HepG2 (cell line): ENCODE results near the gene TUBGCP5. TPM values are rescaled to one million over a fixed set of nuclear protein-coding genes. Genes with fewer than 3 reads are reported as not detected.

ENCODE experiments used
- CHD4 ChIP-seq: fragments of 200-600 bp; sonication (generic); IDR thresholded peaks from 2 replicates; pipeline ENCODE4 v1.7.0; 2017; ENCODE audit warnings: mild to moderate bottlenecking, low read length, borderline replicate concordance
- FIP1L1 ChIP-seq: fragments of 200-400 bp; formaldehyde crosslinking; IDR thresholded peaks from 2 replicates; pipeline ENCODE4 v1.6.1; 2018; ENCODE audit warnings: low read depth, mild to moderate bottlenecking, low read length, moderate library complexity, borderline replicate concordance; ENCODE audit not compliant: insufficient read depth
- GLI4 ChIP-seq: sonication (generic); formaldehyde crosslinking; IDR thresholded peaks from 2 replicates; pipeline ENCODE4 v1.5.1; 2020; ENCODE audit warnings: missing genetic modification reagents, mild to moderate bottlenecking, moderate library complexity, borderline replicate concordance
- GPN1 ChIP-seq: sonication (generic); formaldehyde crosslinking; IDR thresholded peaks from 2 replicates; pipeline ENCODE4 v1.5.1; 2020; ENCODE audit warnings: missing genetic modification reagents, borderline replicate concordance
- HOXA3 ChIP-seq: sonication (generic); formaldehyde crosslinking; IDR thresholded peaks from 2 replicates; pipeline ENCODE4 v1.5.0; 2020; ENCODE audit warnings: missing genetic modification reagents
- MAFK ChIP-seq, 2 experiments: IDR thresholded peaks in 1 of 2; conservative IDR thresholded peaks in 1 of 2; 2 replicates each; pipeline ENCODE4 v1.6.1; 2011; ENCODE audit warnings: improper control_type of control experiment in 2 of 2, low read length in 2 of 2
- MED8 ChIP-seq: sonication (generic); formaldehyde crosslinking; IDR thresholded peaks from 2 replicates; pipeline ENCODE4 v1.8.1; 2023; ENCODE audit warnings: mild to moderate bottlenecking, missing genetic modification reagents; ENCODE audit not compliant: insufficient replicate concordance
- NCOA1 ChIP-seq: sonication (generic); formaldehyde crosslinking; IDR thresholded peaks from 2 replicates; pipeline ENCODE4 v1.9.0; 2021; ENCODE audit warnings: missing genetic modification reagents
- PHF21A ChIP-seq: sonication (generic); formaldehyde crosslinking; IDR thresholded peaks from 2 replicates; pipeline ENCODE4 v1.5.0; 2020; ENCODE audit warnings: mild to moderate bottlenecking, missing genetic modification reagents
- POLR2AphosphoS5 ChIP-seq: IDR thresholded peaks from 2 replicates; pipeline ENCODE4 v1.6.1; 2012; ENCODE audit warnings: low read depth, low read length
- SNAPC5 ChIP-seq: sonication (generic); formaldehyde crosslinking; IDR thresholded peaks from 2 replicates; pipeline ENCODE4 v1.8.1; 2023; ENCODE audit warnings: mild to moderate bottlenecking, missing genetic modification reagents, borderline replicate concordance
- TEAD2 ChIP-seq: sonication (generic); formaldehyde crosslinking; IDR thresholded peaks from 2 replicates; pipeline ENCODE4 v1.9.0; 2021; ENCODE audit warnings: missing genetic modification reagents
- TP53 ChIP-seq: sonication (generic); formaldehyde crosslinking; conservative IDR thresholded peaks from 2 replicates; pipeline ENCODE4 v1.4.0; 2020; ENCODE audit warnings: missing genetic modification reagents
- ZNF30 ChIP-seq: sonication (generic); formaldehyde crosslinking; IDR thresholded peaks from 2 replicates; pipeline ENCODE4 v1.5.0; 2020; ENCODE audit warnings: mild to moderate bottlenecking, missing genetic modification reagents
- ZNF326 ChIP-seq: sonication (generic); formaldehyde crosslinking; IDR thresholded peaks from 2 replicates; pipeline ENCODE4 v1.4.0; 2020; ENCODE audit warnings: missing genetic modification reagents, borderline replicate concordance
- ZNF441 ChIP-seq: sonication (generic); formaldehyde crosslinking; IDR thresholded peaks from 2 replicates; pipeline ENCODE4 v1.7.0; 2021; ENCODE audit warnings: missing genetic modification reagents, borderline replicate concordance
- ZNF775 ChIP-seq: sonication (generic); formaldehyde crosslinking; IDR thresholded peaks from 2 replicates; pipeline ENCODE4 v1.4.0; 2020; ENCODE audit warnings: missing genetic modification reagents, mild to moderate bottlenecking, moderate library complexity, borderline replicate concordance
- polyA plus RNA-seq, 8 experiments: library from polyadenylated mRNA; depleted of rRNA in 3 of 8; stranded (reverse) in 7 of 8; unstranded in 1 of 8; fragments of >200 nt; fragmentation: Illumina TruSeq in 4 of 8; extraction: Trizol in 4 of 8; gene quantifications; 2 replicates each; pipeline versions ENCODE4 v1.2.1 to v1.2.3, GENCODE V29; 2011 to 2016; ENCODE audit warnings: low read depth in 4 of 8, missing spikeins in 1 of 8, mixed read lengths in 1 of 8; ENCODE audit not compliant: insufficient read depth in 1 of 8
- total RNA-seq, 5 experiments: library from RNA; depleted of rRNA; stranded (reverse); fragments of >200 nt; fragmentation: Illumina TruSeq; extraction: Trizol; gene quantifications; 2 replicates each; pipeline ENCODE4 v1.2.3, GENCODE V29; 2016; ENCODE audit warnings: low read depth in 1 of 5
- TF ChIP-seq, protein P1 (sequence below): sonication (generic); formaldehyde crosslinking; IDR thresholded peaks from 2 replicates; pipeline ENCODE4 v1.5.0; 2020; ENCODE audit warnings: missing genetic modification reagents
- TF ChIP-seq, protein P2 (sequence below): sonication (generic); formaldehyde crosslinking; IDR thresholded peaks from 2 replicates; pipeline ENCODE4 v1.5.1; 2020; ENCODE audit warnings: mild to moderate bottlenecking, moderate library complexity, missing genetic modification reagents
- TF ChIP-seq, protein P3 (sequence below): IDR thresholded peaks from 2 replicates; pipeline ENCODE4 v1.6.1; 2016; ENCODE audit warnings: control low read depth
- TF ChIP-seq, protein P4 (sequence below): sonication (generic); formaldehyde crosslinking; IDR thresholded peaks from 2 replicates; pipeline ENCODE4 v1.8.1; 2023; ENCODE audit warnings: mild to moderate bottlenecking, moderate library complexity, missing genetic modification reagents

The TUBGCP5 gene
- total and polyA plus RNA-seq, 2 of the 13 experiments (the other 11 are each of a cell fraction or from before 2014, with no cell fraction given) = 7.2 to 25.0 TPM

- TF ChIP-seq GLI4 (CRISPR knock-in tag) = no peak
- TF ChIP-seq HOXA3 (CRISPR knock-in tag) = 0 out of 2 replicates have a peak, but pooled peaks have one; percentile 20
- no peak for TF ChIP-seq TEAD2 (CRISPR knock-in tag)
- no peak for TF ChIP-seq NCOA1 (CRISPR knock-in tag)
- TF ChIP-seq POLR2AphosphoS5 = no peak
- TF ChIP-seq, protein P1, sequence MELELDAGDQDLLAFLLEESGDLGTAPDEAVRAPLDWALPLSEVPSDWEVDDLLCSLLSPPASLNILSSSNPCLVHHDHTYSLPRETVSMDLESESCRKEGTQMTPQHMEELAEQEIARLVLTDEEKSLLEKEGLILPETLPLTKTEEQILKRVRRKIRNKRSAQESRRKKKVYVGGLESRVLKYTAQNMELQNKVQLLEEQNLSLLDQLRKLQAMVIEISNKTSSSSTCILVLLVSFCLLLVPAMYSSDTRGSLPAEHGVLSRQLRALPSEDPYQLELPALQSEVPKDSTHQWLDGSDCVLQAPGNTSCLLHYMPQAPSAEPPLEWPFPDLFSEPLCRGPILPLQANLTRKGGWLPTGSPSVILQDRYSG (CRISPR knock-in tag) = no peak
- TF ChIP-seq ZNF441 (CRISPR knock-in tag) = 0 out of 2 replicates have a peak, but pooled peaks have one; percentile 11
- no peak for TF ChIP-seq SNAPC5 (CRISPR knock-in tag)
- TF ChIP-seq, protein P2, sequence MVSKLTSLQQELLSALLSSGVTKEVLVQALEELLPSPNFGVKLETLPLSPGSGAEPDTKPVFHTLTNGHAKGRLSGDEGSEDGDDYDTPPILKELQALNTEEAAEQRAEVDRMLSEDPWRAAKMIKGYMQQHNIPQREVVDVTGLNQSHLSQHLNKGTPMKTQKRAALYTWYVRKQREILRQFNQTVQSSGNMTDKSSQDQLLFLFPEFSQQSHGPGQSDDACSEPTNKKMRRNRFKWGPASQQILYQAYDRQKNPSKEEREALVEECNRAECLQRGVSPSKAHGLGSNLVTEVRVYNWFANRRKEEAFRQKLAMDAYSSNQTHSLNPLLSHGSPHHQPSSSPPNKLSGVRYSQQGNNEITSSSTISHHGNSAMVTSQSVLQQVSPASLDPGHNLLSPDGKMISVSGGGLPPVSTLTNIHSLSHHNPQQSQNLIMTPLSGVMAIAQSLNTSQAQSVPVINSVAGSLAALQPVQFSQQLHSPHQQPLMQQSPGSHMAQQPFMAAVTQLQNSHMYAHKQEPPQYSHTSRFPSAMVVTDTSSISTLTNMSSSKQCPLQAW (CRISPR knock-in tag) = no peak
- TF ChIP-seq ZNF775 (CRISPR knock-in tag) = no peak
- TF ChIP-seq, protein P3, sequence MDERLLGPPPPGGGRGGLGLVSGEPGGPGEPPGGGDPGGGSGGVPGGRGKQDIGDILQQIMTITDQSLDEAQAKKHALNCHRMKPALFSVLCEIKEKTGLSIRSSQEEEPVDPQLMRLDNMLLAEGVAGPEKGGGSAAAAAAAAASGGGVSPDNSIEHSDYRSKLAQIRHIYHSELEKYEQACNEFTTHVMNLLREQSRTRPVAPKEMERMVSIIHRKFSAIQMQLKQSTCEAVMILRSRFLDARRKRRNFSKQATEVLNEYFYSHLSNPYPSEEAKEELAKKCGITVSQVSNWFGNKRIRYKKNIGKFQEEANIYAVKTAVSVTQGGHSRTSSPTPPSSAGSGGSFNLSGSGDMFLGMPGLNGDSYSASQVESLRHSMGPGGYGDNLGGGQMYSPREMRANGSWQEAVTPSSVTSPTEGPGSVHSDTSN (CRISPR knock-in tag) = no peak
- TF ChIP-seq GPN1 (CRISPR knock-in tag) = no peak
- TF ChIP-seq CHD4 = no peak
- no peak for TF ChIP-seq ZNF30
- TF ChIP-seq TP53 (CRISPR knock-in tag) = no peak
- no peak for TF ChIP-seq FIP1L1
- TF ChIP-seq PHF21A (CRISPR knock-in tag) = peak; percentile 64; the same call in 1 of the 2 replicates
- TF ChIP-seq MED8 = no peak
- TF ChIP-seq MAFK (conservative IDR thresholded peaks at IDR 0.05 in 1 of 2, IDR thresholded peaks at IDR 0.05 in 1 of 2; ENCODE audit: low read length in 2 of 2) = no peak
- no peak for TF ChIP-seq ZNF326 (CRISPR knock-in tag)
- TF ChIP-seq, protein P4, sequence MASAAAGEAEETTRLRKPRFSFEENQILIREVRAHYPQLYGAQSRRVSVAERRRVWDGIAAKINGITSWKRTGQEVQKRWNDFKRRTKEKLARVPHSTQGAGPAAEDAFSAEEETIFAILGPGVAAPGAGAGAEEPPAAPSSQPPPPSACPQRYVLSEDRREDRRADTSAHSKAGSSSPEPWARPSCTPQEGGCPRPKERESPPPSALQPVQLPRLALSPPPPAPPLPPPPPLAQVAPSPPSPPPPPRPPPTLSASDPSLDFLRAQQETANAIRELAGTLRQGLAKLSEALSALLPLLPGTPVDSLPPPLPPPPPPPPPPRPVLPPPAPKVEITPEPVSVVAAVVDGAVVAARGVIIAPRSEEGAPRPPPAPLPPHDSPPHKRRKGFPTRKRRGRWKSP (CRISPR knock-in tag) = no peak
Measured at GRCh38 chr15:22979238-22980188, 59.9 kb downstream of the TUBGCP5 start (continued).
